ENCODE data around the gene NAA16.
"Not testable (repeated sequence)": the region's sequence is repeated elsewhere in the genome, so short reads cannot be mapped to it uniquely, and the experiment has no call there.

The NAA16 gene

GRCh38 chr13:41334810-41335209, 23.7 kb downstream of the NAA16 start:
- Histone ChIP-seq H3K9ac (ENCODE audit: low read length) (no peak overlapping the region), H3K36me3 (ENCODE audit: control insufficient read depth, low read depth, low read length) (peaks cover 70% of the 10 kb centered on the region), H3K4me3 (ENCODE audit: low read length) (no peak overlapping the region), H3K9me3 (ENCODE audit: control insufficient read depth, low read depth, low read length) (no peaks in the 10 kb centered on the region), H3K27me3 (ENCODE audit: control insufficient read depth, insufficient read depth, low read length) (no peaks in the 10 kb centered on the region), H3K4me1 (ENCODE audit: control insufficient read depth, low read depth, low read length) (no peaks in the 10 kb centered on the region), H3K27ac (ENCODE audit: low read length) (no peak overlapping the region)

GRCh38 chr13:41344358-41344757, 33.3 kb downstream of the NAA16 start:
- Histone ChIP-seq H3K4me1 (ENCODE audit: control insufficient read depth, low read depth, low read length) (no peaks in the 10 kb centered on the region), H3K9me3 (ENCODE audit: control insufficient read depth, low read depth, low read length) (no peaks in the 10 kb centered on the region), H3K36me3 (ENCODE audit: control insufficient read depth, low read depth, low read length) (peaks cover 20% of the 10 kb centered on the region), H3K9ac (ENCODE audit: low read length) (no peak overlapping the region), H3K27me3 (ENCODE audit: control insufficient read depth, insufficient read depth, low read length) (no peaks in the 10 kb centered on the region), H3K27ac (ENCODE audit: low read length) (no peak overlapping the region), H3K4me3 (ENCODE audit: low read length) (no peak overlapping the region)

- Histone ChIP-seq H3K27ac (ENCODE audit: low read length) (no peak overlapping the region), H3K4me3 (ENCODE audit: low read length) (no peak overlapping the region), H3K9me3 (ENCODE audit: control insufficient read depth, low read depth, low read length) (no peaks in the 10 kb centered on the region), H3K36me3 (ENCODE audit: control insufficient read depth, low read depth, low read length) (peaks cover 17% of the 10 kb centered on the region), H3K9ac (ENCODE audit: low read length) (no peak overlapping the region), H3K27me3 (ENCODE audit: control insufficient read depth, insufficient read depth, low read length) (no peaks in the 10 kb centered on the region), H3K4me1 (ENCODE audit: control insufficient read depth, low read depth, low read length) (no peaks in the 10 kb centered on the region)
These were observed 34.3 kb downstream of the NAA16 start for GRCh38 chr13:41345165-41345913.

- no peaks in the 10 kb centered on the region for H3K27me3 ChIP-seq (ENCODE audit: control insufficient read depth, insufficient read depth, low read length)
- no peak overlapping the region for H3K27ac ChIP-seq (ENCODE audit: low read length)
- H3K36me3 ChIP-seq (ENCODE audit: control insufficient read depth, low read depth, low read length) = peaks cover 18% of the 10 kb centered on the region
These were observed 35.0 kb downstream of the NAA16 start for GRCh38 chr13:41345914-41346589.

GRCh38 chr13:41352935-41353840, 42.1 kb downstream of the NAA16 start:
- H3K9ac ChIP-seq (ENCODE audit: low read length) = no peak overlapping the region
- H3K27ac ChIP-seq (ENCODE audit: low read length) = no peak overlapping the region
- H3K4me1 ChIP-seq (ENCODE audit: control insufficient read depth, low read depth, low read length) = no peaks in the 10 kb centered on the region
- H3K27me3 ChIP-seq (ENCODE audit: control insufficient read depth, insufficient read depth, low read length) = no peaks in the 10 kb centered on the region
- H3K9me3 ChIP-seq (ENCODE audit: control insufficient read depth, low read depth, low read length) = no peaks in the 10 kb centered on the region
- H3K4me3 ChIP-seq (ENCODE audit: low read length) = no peak overlapping the region
- H3K36me3 ChIP-seq (ENCODE audit: control insufficient read depth, low read depth, low read length) = peaks cover 21% of the 10 kb centered on the region

More at GRCh38 chr13:41345914-41346589, 35.0 kb downstream of the NAA16 start:
- Histone ChIP-seq H3K9ac (ENCODE audit: low read length) (no peak overlapping the region), H3K4me1 (ENCODE audit: control insufficient read depth, low read depth, low read length) (no peaks in the 10 kb centered on the region), H3K4me3 (ENCODE audit: low read length) (no peak overlapping the region), H3K9me3 (ENCODE audit: control insufficient read depth, low read depth, low read length) (no peaks in the 10 kb centered on the region)

GRCh38 chr13:41354416-41354815, 43.3 kb downstream of the NAA16 start:
- H3K9me3 ChIP-seq (ENCODE audit: control insufficient read depth, low read depth, low read length) = no peaks in the 10 kb centered on the region
- no peaks in the 10 kb centered on the region for H3K27me3 ChIP-seq (ENCODE audit: control insufficient read depth, insufficient read depth, low read length)
- H3K4me3 ChIP-seq (ENCODE audit: low read length) = no peak overlapping the region
- no peaks in the 10 kb centered on the region for H3K4me1 ChIP-seq (ENCODE audit: control insufficient read depth, low read depth, low read length)
- no peak overlapping the region for H3K27ac ChIP-seq (ENCODE audit: low read length)
- H3K9ac ChIP-seq (ENCODE audit: low read length) = no peak overlapping the region
- H3K36me3 ChIP-seq (ENCODE audit: control insufficient read depth, low read depth, low read length) = peaks cover 33% of the 10 kb centered on the region

- H3K9me3 ChIP-seq (ENCODE audit: control insufficient read depth, low read depth, low read length); H3K27me3 ChIP-seq (ENCODE audit: control insufficient read depth, insufficient read depth, low read length); H3K9ac ChIP-seq (ENCODE audit: low read length); H3K4me1 ChIP-seq (ENCODE audit: control insufficient read depth, low read depth, low read length); H3K4me3 ChIP-seq (ENCODE audit: low read length); H3K27ac ChIP-seq (ENCODE audit: low read length): not testable (repeated sequence)
- peaks cover 45% of the 10 kb centered on the region for H3K36me3 ChIP-seq (ENCODE audit: control insufficient read depth, low read depth, low read length)
These were observed 45.2 kb downstream of the NAA16 start for GRCh38 chr13:41356385-41356648.

- no peak overlapping the region for H3K9ac ChIP-seq (ENCODE audit: low read length)
- no peaks in the 10 kb centered on the region for H3K4me1 ChIP-seq (ENCODE audit: control insufficient read depth, low read depth, low read length)
- no peaks in the 10 kb centered on the region for H3K27me3 ChIP-seq (ENCODE audit: control insufficient read depth, insufficient read depth, low read length)
- no peak overlapping the region for H3K27ac ChIP-seq (ENCODE audit: low read length)
- H3K4me3 ChIP-seq (ENCODE audit: low read length) = no peak overlapping the region
- H3K36me3 ChIP-seq (ENCODE audit: control insufficient read depth, low read depth, low read length) = peaks cover 46% of the 10 kb centered on the region
- no peaks in the 10 kb centered on the region for H3K9me3 ChIP-seq (ENCODE audit: control insufficient read depth, low read depth, low read length)
These were observed 45.7 kb downstream of the NAA16 start for GRCh38 chr13:41356786-41357185.

GRCh38 chr13:41361491-41361890, 50.4 kb downstream of the NAA16 start:
- no peak overlapping the region for H3K4me3 ChIP-seq (ENCODE audit: low read length)
- H3K9me3 ChIP-seq (ENCODE audit: control insufficient read depth, low read depth, low read length) = no peaks in the 10 kb centered on the region
- no peaks in the 10 kb centered on the region for H3K27me3 ChIP-seq (ENCODE audit: control insufficient read depth, insufficient read depth, low read length)
- no peaks in the 10 kb centered on the region for H3K4me1 ChIP-seq (ENCODE audit: control insufficient read depth, low read depth, low read length)
- no peak overlapping the region for H3K27ac ChIP-seq (ENCODE audit: low read length)
- H3K36me3 ChIP-seq (ENCODE audit: control insufficient read depth, low read depth, low read length) = peaks cover 85% of the 10 kb centered on the region
- H3K9ac ChIP-seq (ENCODE audit: low read length) = no peak overlapping the region

GRCh38 chr13:41364043-41364442, 53.0 kb downstream of the NAA16 start:
- no peaks in the 10 kb centered on the region for H3K27me3 ChIP-seq (ENCODE audit: control insufficient read depth, insufficient read depth, low read length)
- no peaks in the 10 kb centered on the region for H3K4me1 ChIP-seq (ENCODE audit: control insufficient read depth, low read depth, low read length)
- H3K9ac ChIP-seq (ENCODE audit: low read length) = no peak overlapping the region
- no peak overlapping the region for H3K4me3 ChIP-seq (ENCODE audit: low read length)
- peaks cover 85% of the 10 kb centered on the region for H3K36me3 ChIP-seq (ENCODE audit: control insufficient read depth, low read depth, low read length)
- H3K9me3 ChIP-seq (ENCODE audit: control insufficient read depth, low read depth, low read length) = no peaks in the 10 kb centered on the region
- H3K27ac ChIP-seq (ENCODE audit: low read length) = no peak overlapping the region

GRCh38 chr13:41365631-41366030, 54.6 kb downstream of the NAA16 start:
- Histone ChIP-seq H3K4me3 (ENCODE audit: low read length) (no peak overlapping the region), H3K27me3 (ENCODE audit: control insufficient read depth, insufficient read depth, low read length) (no peaks in the 10 kb centered on the region), H3K27ac (ENCODE audit: low read length) (no peak overlapping the region), H3K36me3 (ENCODE audit: control insufficient read depth, low read depth, low read length) (peaks cover 87% of the 10 kb centered on the region), H3K9ac (ENCODE audit: low read length) (no peak overlapping the region), H3K9me3 (ENCODE audit: control insufficient read depth, low read depth, low read length) (no peaks in the 10 kb centered on the region), H3K4me1 (ENCODE audit: control insufficient read depth, low read depth, low read length) (no peaks in the 10 kb centered on the region)
